T-cell (primary cell): Measurements from ENCODE around the gene KPRP. TPM values are rescaled to one million over a fixed set of nuclear protein-coding genes. Genes with fewer than 3 reads are reported as not detected.
A peak's percentile ranks its signal among the peaks of the same experiment; 100 is the strongest.

Source experiments
- ATAC-seq, 4 experiments: fragments of 200-7000 bp in 3 of 4; fragments of 150-1000 bp in 1 of 4; cut with Tn5 transposase; replicated peaks in 1 of 4; 1 replicate in 3 of 4; 2 replicates in 1 of 4; pipeline ENCODE4 v1.10.0; 2021; ENCODE audit warnings: moderate library complexity in 3 of 4, mild to moderate bottlenecking in 2 of 4, moderate number of reproducible peaks in 1 of 4
- CTCF ChIA-PET, 2 donors: fragments of 300-600 bp; sonication (Branson Sonifier 250); formaldehyde crosslinking; loops; one replicate each; lab custom pipeline; 2022; ENCODE audit warnings: antibody characterized with exemption in 2 of 2; lab: Charles Lee
- POLR2A ChIA-PET, 2 donors: fragments of 300-600 bp; sonication (Branson Sonifier 250); formaldehyde crosslinking; loops; one replicate each; lab custom pipeline; 2022; ENCODE audit warnings: antibody characterized with exemption in 2 of 2; lab: Charles Lee
- DNase-seq, 35 experiments: peaks; one replicate each; pipeline versions ENCODE4 v3.0.0 to v3.0.0-alpha.2; 2013 to 2023
- H3K27ac ChIP-seq: one replicate; pipeline ENCODE4 v1.5.1; 2013; ENCODE audit warnings: low read length
- H3K27me3 ChIP-seq, 2 experiments: replicated peaks in 1 of 2; 1 replicate in 1 of 2; 2 replicates in 1 of 2; pipeline versions ENCODE4 v1.6.1 to v1.7.0; 2013; ENCODE audit warnings: low read length in 1 of 2, mixed read lengths in 1 of 2; ENCODE audit not compliant: control insufficient read depth in 2 of 2, insufficient read depth in 2 of 2; ENCODE audit errors: extremely low read depth in 1 of 2
- H3K36me3 ChIP-seq, 2 donors: 1 replicate in 1 of 2; 2 replicates in 1 of 2; pipeline versions ENCODE4 v1.6.1 to v1.7.0; 2013; ENCODE audit warnings: low read length in 1 of 2; ENCODE audit not compliant: control insufficient read depth in 2 of 2, insufficient read depth in 1 of 2; ENCODE audit errors: extremely low read depth in 1 of 2
- H3K4me1 ChIP-seq, 2 experiments: 1 replicate in 1 of 2; 2 replicates in 1 of 2; pipeline versions ENCODE4 v1.6.1 to v1.7.0; 2013; ENCODE audit warnings: low read length in 2 of 2, mixed read lengths in 1 of 2; ENCODE audit not compliant: insufficient read depth in 2 of 2, control insufficient read depth in 1 of 2; ENCODE audit errors: extremely low read depth in 1 of 2
- H3K4me3 ChIP-seq, 2 donors: 1 replicate in 1 of 2; 2 replicates in 1 of 2; pipeline versions ENCODE4 v1.5.1 to v1.7.0; 2013; ENCODE audit warnings: mild to moderate bottlenecking in 2 of 2, low read length in 1 of 2, moderate library complexity in 1 of 2; ENCODE audit not compliant: control insufficient read depth in 1 of 2; ENCODE audit errors: extremely low read depth in 1 of 2
- H3K9me3 ChIP-seq: 2 replicates; pipeline ENCODE4 v1.7.0; 2013
- H3K27ac Mint-ChIP-seq, 2 donors: one replicate each; pipeline ENCODE4 v1.8.0; 2020 to 2021; ENCODE audit warnings: mild to moderate bottlenecking in 2 of 2, mixed read lengths in 2 of 2
- H3K27me3 Mint-ChIP-seq, 2 donors: one replicate each; pipeline ENCODE4 v1.8.0; 2021 to 2022; ENCODE audit warnings: mixed read lengths in 2 of 2
- H3K36me3 Mint-ChIP-seq: one replicate; pipeline ENCODE4 v1.8.0; 2021; ENCODE audit warnings: mixed read lengths
- H3K4me1 Mint-ChIP-seq, 3 donors: one replicate each; pipeline ENCODE4 v1.8.0; 2020 to 2022; ENCODE audit warnings: mixed read lengths in 3 of 3, mild to moderate bottlenecking in 1 of 3
- H3K4me3 Mint-ChIP-seq, 3 donors: one replicate each; pipeline ENCODE4 v1.8.0; 2020 to 2022; ENCODE audit warnings: mild to moderate bottlenecking in 3 of 3, mixed read lengths in 3 of 3, moderate library complexity in 3 of 3
- H3K9me3 Mint-ChIP-seq, 3 donors: one replicate each; pipeline ENCODE4 v1.8.0; 2020 to 2022; ENCODE audit warnings: mixed read lengths in 3 of 3
- WGBS: methylation state at CpG from one replicate; pipeline ENCODE4 v1.1.5; 2013; ENCODE audit warnings: missing lambda C conversion rate; ENCODE audit not compliant: insufficient coverage; 5-methylcytosine and 5-hydroxymethylcytosine counted together
- total RNA-seq, 35 experiments: library from RNA in 6 of 35; stranded (reverse) in 6 of 35; fragments of 120-200 nt in 1 of 35; gene quantifications; one replicate each; pipeline versions ENCODE4 v1.2.1 to v1.2.4 and lab custom pipeline; 2013 to 2026

KPRP gene
- total RNA-seq, 5 donors from 2014 or later (not counting 1 experiment from before 2014, with no cell fraction given) = not detected

DNA sequence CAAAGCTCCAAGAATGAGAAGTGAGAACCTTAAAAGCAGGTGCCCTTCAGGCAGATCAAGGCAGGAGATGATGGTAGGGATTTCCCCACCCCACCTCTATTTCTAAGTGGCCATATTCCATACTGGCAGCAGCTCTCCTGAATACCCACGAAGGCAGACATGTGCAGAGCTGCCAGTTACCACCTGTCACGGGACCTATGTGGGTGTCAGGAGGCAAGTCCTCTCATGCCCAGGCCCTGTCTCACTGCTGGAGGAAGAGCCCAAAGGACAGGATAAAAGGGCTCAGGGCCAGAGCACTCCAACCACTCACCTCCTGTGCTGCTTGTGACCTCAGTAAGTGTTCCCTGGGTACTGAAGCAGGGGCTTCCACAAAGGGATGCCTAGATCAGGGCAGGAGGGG is 53.2 kb downstream of the KPRP start:
- peaks cover 2 to 7% of the 10 kb centered on the region in 2 experiments for H3K27me3 ChIP-seq
- H3K36me3 ChIP-seq = no peaks in the 10 kb centered on the region
- no peak overlapping the region for H3K4me3 ChIP-seq
- H3K4me1 ChIP-seq = no peaks in the 10 kb centered on the region
- H3K9me3 Mint-ChIP-seq = peaks cover 0 to 8% (median 0%) of the 10 kb centered on the region in 3 donors
- no peak overlapping the region for H3K27ac ChIP-seq
- POLR2A ChIA-PET = no interaction called here
- 81% methylated on average over 2 of the region's 2 CpGs for WGBS
- CTCF ChIA-PET = no interaction called here
- ATAC-seq (peak in 1 of 4 experiments; percentile 15), DNase-seq (no peak)
- no peak overlapping the region for H3K27ac Mint-ChIP-seq
- no peaks in the 10 kb centered on the region for H3K36me3 Mint-ChIP-seq
- no peaks in the 10 kb centered on the region for H3K9me3 ChIP-seq
- H3K27me3 Mint-ChIP-seq = peaks cover 11 to 18% of the 10 kb centered on the region in 2 donors
- H3K4me1 Mint-ChIP-seq = no peaks in the 10 kb centered on the region
- H3K4me3 Mint-ChIP-seq = no peak overlapping the region

Other genes with a start within 250 kb of the KPRP start
- gene LCE5A, start 247.2 kb upstream of the KPRP start, total RNA-seq = not detected
- not detected for gene CRCT1, start 243.5 kb upstream of the KPRP start, total RNA-seq
- gene LCE3E, start 191.2 kb upstream of the KPRP start, total RNA-seq = not detected
- not detected for gene LCE3D, start 177.5 kb upstream of the KPRP start, total RNA-seq
- not detected for gene LCE3C, start 157.8 kb upstream of the KPRP start, total RNA-seq
- gene LCE3B, start 144.2 kb upstream of the KPRP start, total RNA-seq = not detected
- not detected for gene LCE3A, start 134.9 kb upstream of the KPRP start, total RNA-seq
- gene LCE2D, start 94.6 kb upstream of the KPRP start, total RNA-seq = not detected
- gene LCE2C, start 82.7 kb upstream of the KPRP start, total RNA-seq = not detected
- not detected for gene LCE2B, start 71.9 kb upstream of the KPRP start, total RNA-seq
- not detected for gene LCE2A, start 59.7 kb upstream of the KPRP start, total RNA-seq
- gene LCE4A, start 49.9 kb upstream of the KPRP start, total RNA-seq = not detected
- gene LCE1F, start 17.1 kb downstream of the KPRP start, total RNA-seq = not detected
- not detected for gene LCE1E, start 28.2 kb downstream of the KPRP start, total RNA-seq
- not detected for gene LCE1D, start 38.7 kb downstream of the KPRP start, total RNA-seq
- gene LCE1C, start 48.6 kb downstream of the KPRP start, total RNA-seq = not detected
- gene LCE1B, start 53.9 kb downstream of the KPRP start, total RNA-seq = not detected
- gene LCE1A, start 69.4 kb downstream of the KPRP start, total RNA-seq = not detected
- gene LCE6A, start 84.8 kb downstream of the KPRP start, total RNA-seq = not detected
- gene LCE7A, start 102.0 kb downstream of the KPRP start, total RNA-seq = not detected
- gene SMCP, start 120.3 kb downstream of the KPRP start, total RNA-seq = not detected
- gene IVL, start 150.5 kb downstream of the KPRP start, total RNA-seq = not detected
- not detected for gene SPRR5, start 189.2 kb downstream of the KPRP start, total RNA-seq
- gene SPRR4, start 212.6 kb downstream of the KPRP start, total RNA-seq = not detected
- gene SPRR1A, start 226.1 kb downstream of the KPRP start, total RNA-seq = not detected
- not detected for gene SPRR3, start 243.7 kb downstream of the KPRP start, total RNA-seq